Transverse colon (tissue), 4 donors: ENCODE measurements around the gene SLC4A2. TPM values are rescaled to one million over a fixed set of nuclear protein-coding genes. Genes with fewer than 3 reads are reported as not detected.

Source experiments
- DNase-seq: peaks from one replicate; pipeline ENCODE4 v3.0.0-alpha.2; 2019
- H3K27ac ChIP-seq, 4 donors: fragments of 200-600 bp; sonication (generic); 2 replicates each; pipeline ENCODE4 v1.5.1; 2016 to 2018; ENCODE audit warnings: inconsistent platforms in 4 of 4
- H3K27me3 ChIP-seq: fragments of 200-600 bp; sonication (generic); 2 replicates; pipeline ENCODE4 v1.5.1; 2017; ENCODE audit warnings: inconsistent platforms
- H3K36me3 ChIP-seq, 4 donors: fragments of 200-600 bp; sonication (generic); 2 replicates each; pipeline ENCODE4 v1.5.1; 2017 to 2019; ENCODE audit warnings: inconsistent platforms in 4 of 4
- H3K4me1 ChIP-seq, 4 donors: fragments of 200-600 bp; sonication (generic); 2 replicates each; pipeline ENCODE4 v1.5.1; 2017 to 2020; ENCODE audit warnings: inconsistent platforms in 4 of 4
- H3K4me3 ChIP-seq, 4 donors: fragments of 200-600 bp; sonication (generic); 1 replicate in 1 of 4; 2 replicates in 3 of 4; pipeline versions ENCODE4 v1.5.1 to v1.6.1; 2017 to 2019; ENCODE audit warnings: inconsistent platforms in 4 of 4
- H3K9me3 ChIP-seq, 2 donors: fragments of 200-600 bp; sonication (generic); 2 replicates each; pipeline ENCODE4 v1.5.1; 2017 to 2019; ENCODE audit warnings: inconsistent platforms in 2 of 2
- CTCF ChIP-seq, 5 experiments: fragments of 200-600 bp in 3 of 5; fragments of 450-650 bp in 2 of 5; sonication (generic) in 3 of 5; IDR thresholded peaks; 1 replicate in 2 of 5; 2 replicates in 3 of 5; pipeline ENCODE4 v1.5.1; 2016 to 2017; ENCODE audit warnings: antibody characterized with exemption in 5 of 5, inconsistent platforms in 3 of 5, mild to moderate bottlenecking in 2 of 5, moderate library complexity in 1 of 5
- EP300 ChIP-seq: sonication (generic); formaldehyde crosslinking; IDR thresholded peaks from one replicate; pipeline ENCODE4 v1.6.1; 2017; ENCODE audit warnings: antibody characterized with exemption, low read depth
- POLR2A ChIP-seq: fragments of 450-650 bp; IDR thresholded peaks from one replicate; pipeline ENCODE4 v1.6.1; 2016; ENCODE audit warnings: antibody characterized with exemption, mild to moderate bottlenecking, moderate library complexity
- POLR2AphosphoS5 ChIP-seq, 3 donors: sonication (generic); formaldehyde crosslinking; IDR thresholded peaks; one replicate each; pipeline ENCODE4 v1.6.1; 2016; ENCODE audit warnings: antibody characterized with exemption in 3 of 3
- WGBS, 2 donors: methylation state at CpG; one replicate each; pipeline ENCODE4 v1.1.5; 2018; ENCODE audit warnings: low coverage in 1 of 2; 5-methylcytosine and 5-hydroxymethylcytosine counted together
- in situ Hi-C, 4 donors: fragments of 200-750 bp; cut with MboI; loops; one replicate each; pipeline versions ENCODE4 v1.15.0 to v1.15.1; 2017; ENCODE audit warnings: low sequenced_read_pairs in 3 of 4, low pct_ligation_motif_present in 1 of 4, low pct_unique_long_range_greater_than_20kb in 1 of 4
- intact Hi-C: fragments of 100-400 bp; cut with DNase I; formaldehyde crosslinking; loops from one replicate; pipeline ENCODE4 v1.15.1; 2023; ENCODE audit warnings: low total_unique reads
- total RNA-seq, 4 donors: library from RNA; depleted of rRNA; stranded (reverse); fragments of >200 nt; gene quantifications; one replicate each; pipeline ENCODE4 v1.1.0, GENCODE V29; 2016

SLC4A2 gene
- total RNA-seq, 4 donors from 2014 or later = 61.7 to 464 (median 83.2) TPM

GRCh38 chr7:151110236-151110940 lies 51.0 kb downstream of the SLC4A2 start:
- Histone ChIP-seq H3K4me1 (peaks cover 10 to 41% (median 21%) of the 10 kb centered on the region in 4 donors), H3K27ac (peak overlapping the region in 2 of 4 donors; percentile 28 to 56), H3K9me3 (no peaks in the 10 kb centered on the region), H3K4me3 (no peak overlapping the region), H3K27me3 (no peaks in the 10 kb centered on the region), H3K36me3 (no peaks in the 10 kb centered on the region)
- in situ Hi-C loops (no loop called here), intact Hi-C loops (no loop called here)
- DNase-seq = no peak
- 77% methylated on average over 11 of the region's 11 CpGs; no CpG with 5 or more reads in 1 of the 2 donors for WGBS, 2 donors
- TF ChIP-seq CTCF (IDR thresholded peaks at IDR 0.05) = no peak

GRCh38 chr7:151110941-151111645 lies 51.7 kb downstream of the SLC4A2 start:
- Histone ChIP-seq H3K27me3 (no peaks in the 10 kb centered on the region), H3K27ac (no peak overlapping the region), H3K4me1 (peaks cover 16 to 48% (median 28%) of the 10 kb centered on the region in 4 donors), H3K9me3 (no peaks in the 10 kb centered on the region), H3K4me3 (no peak overlapping the region), H3K36me3 (no peaks in the 10 kb centered on the region)
- intact Hi-C loops (no loop called here), in situ Hi-C loops (no loop called here)
- WGBS, 2 donors = 38% methylated on average over 20 of the region's 20 CpGs; no CpG with 5 or more reads in 1 of the 2 donors
- DNase-seq = peak; percentile 81
- TF ChIP-seq CTCF (IDR thresholded peaks at IDR 0.05) (peak; percentile 87 to 91 (median 88)), EP300 (no peak)

- in situ Hi-C loops (no loop called here), intact Hi-C loops (loop anchor here (2.0 kb wide), 1 partner anchor 61 kb away; no protein-coding TSS in a partner anchor)
- Histone ChIP-seq H3K36me3 (no peaks in the 10 kb centered on the region), H3K9me3 (no peaks in the 10 kb centered on the region), H3K27ac (no peak overlapping the region), H3K27me3 (no peaks in the 10 kb centered on the region), H3K4me3 (no peak overlapping the region), H3K4me1 (peaks cover 17 to 50% (median 31%) of the 10 kb centered on the region in 4 donors)
- WGBS, 2 donors = 77% methylated on average over 13 of the region's 13 CpGs; no CpG with 5 or more reads in 1 of the 2 donors
- DNase-seq = no peak
- TF ChIP-seq CTCF (IDR thresholded peaks at IDR 0.05) (no peak), POLR2A (no peak), POLR2AphosphoS5 (IDR thresholded peaks at IDR 0.05) (no peak), EP300 (no peak)
Measured at GRCh38 chr7:151113344-151114150, 54.2 kb downstream of the SLC4A2 start.
